ENCODE data around the gene ZYX.

Gene ZYX

DNA sequence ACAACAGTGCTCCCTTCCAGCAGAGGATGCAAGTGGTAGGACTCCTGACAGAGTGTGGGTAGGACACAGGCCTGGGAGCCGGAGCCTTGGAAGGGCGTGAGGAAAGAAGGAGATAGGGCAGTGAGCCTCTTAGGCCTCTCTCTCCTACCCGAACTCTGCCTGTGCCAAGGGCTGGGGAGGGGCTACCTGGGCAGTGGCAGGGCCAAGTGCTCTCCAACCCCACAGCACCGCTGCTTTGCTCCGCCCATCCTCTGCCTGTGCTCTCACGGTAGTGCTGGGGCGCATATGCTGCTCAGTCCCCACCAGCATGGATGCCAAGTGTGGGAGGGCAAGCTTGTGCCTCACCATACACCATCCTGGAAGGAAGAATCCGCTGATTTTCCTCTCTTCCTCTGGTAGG is 26.2 kb upstream of the ZYX start:
- no peak for DNase-seq (ENCODE audit: low read depth in 1 of 2, low spot score in 1 of 2)
- no peak overlapping the region for H3K27ac ChIP-seq (replicated peaks)
- H3K4me3 ChIP-seq (replicated peaks; ENCODE audit: insufficient read depth, low read length): no peak overlapping the region
- TF ChIP-seq GABPA (IDR thresholded peaks at IDR 0.05; ENCODE audit: low read depth) (no peak), SPI1 (IDR thresholded peaks at IDR 0.05; ENCODE audit: borderline replicate concordance, low read depth) (no peak), POLR2AphosphoS5 (IDR thresholded peaks at IDR 0.05; ENCODE audit: low read depth) (no peak)
- TF ChIP-seq, protein P1, sequence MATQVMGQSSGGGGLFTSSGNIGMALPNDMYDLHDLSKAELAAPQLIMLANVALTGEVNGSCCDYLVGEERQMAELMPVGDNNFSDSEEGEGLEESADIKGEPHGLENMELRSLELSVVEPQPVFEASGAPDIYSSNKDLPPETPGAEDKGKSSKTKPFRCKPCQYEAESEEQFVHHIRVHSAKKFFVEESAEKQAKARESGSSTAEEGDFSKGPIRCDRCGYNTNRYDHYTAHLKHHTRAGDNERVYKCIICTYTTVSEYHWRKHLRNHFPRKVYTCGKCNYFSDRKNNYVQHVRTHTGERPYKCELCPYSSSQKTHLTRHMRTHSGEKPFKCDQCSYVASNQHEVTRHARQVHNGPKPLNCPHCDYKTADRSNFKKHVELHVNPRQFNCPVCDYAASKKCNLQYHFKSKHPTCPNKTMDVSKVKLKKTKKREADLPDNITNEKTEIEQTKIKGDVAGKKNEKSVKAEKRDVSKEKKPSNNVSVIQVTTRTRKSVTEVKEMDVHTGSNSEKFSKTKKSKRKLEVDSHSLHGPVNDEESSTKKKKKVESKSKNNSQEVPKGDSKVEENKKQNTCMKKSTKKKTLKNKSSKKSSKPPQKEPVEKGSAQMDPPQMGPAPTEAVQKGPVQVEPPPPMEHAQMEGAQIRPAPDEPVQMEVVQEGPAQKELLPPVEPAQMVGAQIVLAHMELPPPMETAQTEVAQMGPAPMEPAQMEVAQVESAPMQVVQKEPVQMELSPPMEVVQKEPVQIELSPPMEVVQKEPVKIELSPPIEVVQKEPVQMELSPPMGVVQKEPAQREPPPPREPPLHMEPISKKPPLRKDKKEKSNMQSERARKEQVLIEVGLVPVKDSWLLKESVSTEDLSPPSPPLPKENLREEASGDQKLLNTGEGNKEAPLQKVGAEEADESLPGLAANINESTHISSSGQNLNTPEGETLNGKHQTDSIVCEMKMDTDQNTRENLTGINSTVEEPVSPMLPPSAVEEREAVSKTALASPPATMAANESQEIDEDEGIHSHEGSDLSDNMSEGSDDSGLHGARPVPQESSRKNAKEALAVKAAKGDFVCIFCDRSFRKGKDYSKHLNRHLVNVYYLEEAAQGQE (IDR thresholded peaks at IDR 0.05; ENCODE audit: insufficient replicate concordance, low read depth): no peak
- TF ChIP-seq, protein P2, sequence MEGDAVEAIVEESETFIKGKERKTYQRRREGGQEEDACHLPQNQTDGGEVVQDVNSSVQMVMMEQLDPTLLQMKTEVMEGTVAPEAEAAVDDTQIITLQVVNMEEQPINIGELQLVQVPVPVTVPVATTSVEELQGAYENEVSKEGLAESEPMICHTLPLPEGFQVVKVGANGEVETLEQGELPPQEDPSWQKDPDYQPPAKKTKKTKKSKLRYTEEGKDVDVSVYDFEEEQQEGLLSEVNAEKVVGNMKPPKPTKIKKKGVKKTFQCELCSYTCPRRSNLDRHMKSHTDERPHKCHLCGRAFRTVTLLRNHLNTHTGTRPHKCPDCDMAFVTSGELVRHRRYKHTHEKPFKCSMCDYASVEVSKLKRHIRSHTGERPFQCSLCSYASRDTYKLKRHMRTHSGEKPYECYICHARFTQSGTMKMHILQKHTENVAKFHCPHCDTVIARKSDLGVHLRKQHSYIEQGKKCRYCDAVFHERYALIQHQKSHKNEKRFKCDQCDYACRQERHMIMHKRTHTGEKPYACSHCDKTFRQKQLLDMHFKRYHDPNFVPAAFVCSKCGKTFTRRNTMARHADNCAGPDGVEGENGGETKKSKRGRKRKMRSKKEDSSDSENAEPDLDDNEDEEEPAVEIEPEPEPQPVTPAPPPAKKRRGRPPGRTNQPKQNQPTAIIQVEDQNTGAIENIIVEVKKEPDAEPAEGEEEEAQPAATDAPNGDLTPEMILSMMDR (IDR thresholded peaks at IDR 0.05; ENCODE audit: insufficient read depth, low read length): no peak
- peaks cover under 1% of the 10 kb centered on the region for H3K27me3 ChIP-seq (ENCODE audit: insufficient read depth, poor library complexity, severe bottlenecking)

DNA sequence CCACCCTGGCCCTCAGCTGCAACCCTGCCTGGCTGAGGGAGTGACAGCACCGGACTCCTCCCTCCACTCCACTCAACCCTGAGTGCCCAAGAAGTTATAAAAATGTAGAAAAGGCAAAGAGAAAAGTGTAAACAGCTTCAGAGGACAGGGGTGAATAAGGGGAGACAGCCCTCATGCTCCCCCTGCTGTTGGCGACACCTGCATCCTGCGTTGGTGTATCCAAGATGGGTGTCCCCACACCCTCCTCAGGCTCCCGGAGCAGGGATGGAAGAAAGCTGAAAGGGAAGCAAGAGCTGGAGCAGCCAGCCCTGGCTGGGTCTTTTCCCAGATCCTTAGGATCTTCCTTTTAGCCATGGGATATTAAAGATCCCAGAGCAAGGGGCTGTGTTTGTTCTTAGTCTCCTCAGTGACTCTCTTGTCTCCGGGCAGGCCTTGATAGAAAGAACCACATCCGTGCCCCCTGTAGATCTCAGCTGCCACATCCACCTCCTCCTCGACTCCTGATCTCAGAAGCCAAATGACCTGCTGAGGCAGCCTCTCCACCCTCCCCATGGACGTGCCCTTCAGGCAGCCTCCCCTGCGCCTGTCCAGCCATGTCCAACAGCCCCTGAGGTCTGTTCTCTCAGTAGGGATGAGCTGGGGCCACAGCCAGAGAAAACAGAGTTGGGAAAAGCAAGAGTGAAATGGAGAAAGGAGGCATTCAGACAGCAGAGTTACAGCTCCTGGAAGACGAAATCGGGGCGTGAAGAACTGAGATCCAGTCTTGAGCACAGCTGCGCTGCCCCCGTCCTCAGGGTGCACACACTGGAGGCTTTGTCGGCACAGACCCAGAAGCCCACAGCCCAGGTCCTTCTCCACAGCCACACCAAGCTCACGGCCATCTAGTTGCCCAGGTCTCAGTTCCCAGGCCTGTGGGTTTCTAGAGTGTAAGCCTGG is 25.4 kb upstream of the ZYX start:
- Histone ChIP-seq H3K4me3 (replicated peaks; ENCODE audit: insufficient read depth, low read length) (no peak overlapping the region), H3K27ac (replicated peaks) (no peak overlapping the region), H3K27me3 (ENCODE audit: insufficient read depth, poor library complexity, severe bottlenecking) (peaks cover 8% of the 10 kb centered on the region)
- no peak for DNase-seq (ENCODE audit: low read depth in 1 of 2, low spot score in 1 of 2)
- TF ChIP-seq, protein P1 (IDR thresholded peaks at IDR 0.05; ENCODE audit: insufficient replicate concordance, low read depth): no peak
- TF ChIP-seq GABPA (IDR thresholded peaks at IDR 0.05; ENCODE audit: low read depth) (no peak), SPI1 (IDR thresholded peaks at IDR 0.05; ENCODE audit: borderline replicate concordance, low read depth) (no peak), POLR2AphosphoS5 (IDR thresholded peaks at IDR 0.05; ENCODE audit: low read depth) (no peak)
- TF ChIP-seq, protein P2 (IDR thresholded peaks at IDR 0.05; ENCODE audit: insufficient read depth, low read length): no peak

DNA sequence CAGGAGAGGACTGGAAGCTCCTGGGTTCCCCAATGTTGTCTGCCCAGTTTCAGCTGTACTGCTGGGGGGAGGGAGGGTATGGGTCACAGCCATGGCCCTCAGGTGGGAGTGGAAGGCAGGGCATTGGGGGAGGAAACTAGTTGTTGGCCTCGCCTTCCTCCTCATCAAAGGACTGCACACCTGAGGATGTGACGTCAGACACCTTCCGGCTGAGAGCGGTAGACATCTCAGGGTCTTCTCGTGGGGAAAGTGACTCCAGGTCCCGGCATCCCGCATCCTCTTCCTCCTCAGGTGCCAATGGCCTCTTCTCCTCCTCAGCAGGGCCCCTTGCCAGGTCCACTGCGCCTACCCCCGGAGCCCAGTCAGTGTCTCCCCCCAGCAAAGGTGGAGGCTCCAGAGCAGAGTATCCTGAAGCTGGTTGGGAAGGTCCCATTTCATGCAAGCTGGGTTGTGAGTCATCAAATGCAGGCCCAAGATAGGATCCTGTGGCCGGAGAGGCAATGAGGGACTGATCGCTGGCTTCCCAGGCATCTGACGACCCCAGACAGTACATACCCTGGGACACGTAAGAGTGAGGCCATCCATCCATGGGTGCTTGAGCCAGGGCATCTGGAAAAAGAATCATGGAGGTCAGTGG is 24.6 kb upstream of the ZYX start:
- no peak overlapping the region for H3K4me3 ChIP-seq (replicated peaks; ENCODE audit: insufficient read depth, low read length)
- no peak overlapping the region for H3K27ac ChIP-seq (replicated peaks)
- no peak for DNase-seq (ENCODE audit: low read depth in 1 of 2, low spot score in 1 of 2)
- TF ChIP-seq SPI1 (IDR thresholded peaks at IDR 0.05; ENCODE audit: borderline replicate concordance, low read depth) (no peak), GABPA (IDR thresholded peaks at IDR 0.05; ENCODE audit: low read depth) (no peak), POLR2AphosphoS5 (IDR thresholded peaks at IDR 0.05; ENCODE audit: low read depth) (no peak)
- TF ChIP-seq, protein P2 (IDR thresholded peaks at IDR 0.05; ENCODE audit: insufficient read depth, low read length): no peak
- TF ChIP-seq, protein P1 (IDR thresholded peaks at IDR 0.05; ENCODE audit: insufficient replicate concordance, low read depth): no peak
- H3K27me3 ChIP-seq (ENCODE audit: insufficient read depth, poor library complexity, severe bottlenecking): peaks cover 15% of the 10 kb centered on the region
